LHCN-M2 (cell line): ENCODE data around the gene SMARCD2. TPM values are rescaled to one million over a fixed set of nuclear protein-coding genes. Genes with fewer than 3 reads are reported as not detected.
A peak's percentile ranks its signal among the peaks of the same experiment; 100 is the strongest.

Source experiments
- DNase-seq: peaks from one replicate; pipeline ENCODE4 v3.0.0-alpha.2; 2012; ENCODE audit warnings: low read depth
- total RNA-seq: library from RNA; depleted of rRNA; stranded (reverse); fragments of >200 nt; gene quantifications from 2 replicates; pipeline ENCODE4 v1.2.3, GENCODE V29; 2014

The SMARCD2 gene
- total RNA-seq, 1 experiment from 2014 or later = 94.3 TPM

GRCh38 chr17:63833026-63833740, 9.3 kb downstream of the SMARCD2 start:
- DNase-seq = no peak

DNA sequence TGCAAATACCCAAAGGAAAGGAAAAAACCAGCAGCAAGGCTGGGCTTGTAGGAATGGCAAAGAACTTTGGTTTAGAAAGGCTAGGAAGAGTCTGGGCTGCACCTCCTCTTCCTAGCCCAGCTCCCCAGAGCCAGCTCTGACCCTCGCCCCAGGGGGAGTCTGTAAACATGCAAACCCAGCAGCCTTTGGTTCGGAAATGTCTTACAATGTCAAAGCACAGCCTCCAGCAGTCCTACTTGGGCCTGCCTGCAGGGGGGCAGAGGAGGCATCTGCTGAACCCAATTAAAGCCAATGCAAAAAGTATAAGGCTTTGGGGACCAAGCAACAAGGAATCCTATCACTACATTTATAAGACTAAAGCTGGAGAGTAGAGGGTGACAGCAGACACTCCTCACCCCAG, 10.0 kb downstream of the SMARCD2 start:
- no peak for DNase-seq

GRCh38 chr17:63832014-63832413, 10.5 kb downstream of the SMARCD2 start:
- no peak for DNase-seq

- no peak for DNase-seq
Observed at GRCh38 chr17:63831505-63831904, 11.0 kb downstream of the SMARCD2 start.

GRCh38 chr17:63830904-63831491, 11.5 kb downstream of the SMARCD2 start:
- no peak for DNase-seq

DNA sequence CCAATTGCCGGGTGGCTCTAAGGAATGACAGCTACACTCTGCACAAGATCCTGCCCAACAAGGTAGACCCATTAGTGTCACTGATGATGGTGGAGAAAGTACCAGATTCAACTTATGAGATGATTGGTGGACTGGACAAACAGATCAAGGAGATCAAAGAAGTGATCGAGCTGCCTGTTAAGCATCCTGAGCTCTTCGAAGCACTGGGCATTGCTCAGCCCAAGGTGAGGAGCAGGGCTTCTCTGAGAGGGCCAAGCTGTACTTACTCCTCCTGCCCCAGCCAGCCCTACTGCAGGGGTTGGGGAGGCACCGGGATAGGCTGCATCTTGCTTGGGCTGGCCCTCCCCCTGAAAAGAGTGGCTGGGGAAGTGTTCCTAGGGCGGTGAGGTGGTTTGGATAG, 12.2 kb downstream of the SMARCD2 start:
- DNase-seq = no peak

- DNase-seq = no peak
Observed at GRCh38 chr17:63828936-63829335, 13.5 kb downstream of the SMARCD2 start.

DNA sequence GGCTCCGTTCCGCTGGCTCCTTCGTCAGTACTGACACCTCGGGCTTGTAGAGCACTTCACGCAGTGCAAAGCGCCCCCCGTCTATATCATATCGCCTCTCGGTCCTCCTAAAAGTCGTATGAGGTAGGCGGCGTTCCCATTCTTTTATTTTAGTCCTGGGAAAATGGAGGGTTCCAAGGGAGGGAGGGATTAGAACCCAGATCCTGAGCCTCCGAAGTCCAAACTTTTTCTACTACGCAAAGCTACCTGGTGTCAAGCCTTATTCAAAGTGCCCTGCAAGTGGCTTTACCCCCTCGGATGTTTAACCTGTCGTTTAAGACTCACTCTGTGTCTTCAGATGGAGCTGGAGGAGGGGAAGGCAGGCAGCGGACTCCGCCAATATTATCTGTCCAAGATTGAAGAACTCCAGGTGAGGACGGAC, 14.7 kb downstream of the SMARCD2 start:
- no peak for DNase-seq

GRCh38 chr17:63827002-63827800, 15.3 kb downstream of the SMARCD2 start, which contains the start of the genes FTSJ3 and PSMC5:
Gene FTSJ3 (minus strand): TSS chr17:63827663. CDS start chr17:63826902, 761 bp downstream.
Gene PSMC5 (plus strand): TSS chr17:63827431. CDS start chr17:63827491, 60 bp downstream.
- DNase-seq = peak; percentile 93

DNA sequence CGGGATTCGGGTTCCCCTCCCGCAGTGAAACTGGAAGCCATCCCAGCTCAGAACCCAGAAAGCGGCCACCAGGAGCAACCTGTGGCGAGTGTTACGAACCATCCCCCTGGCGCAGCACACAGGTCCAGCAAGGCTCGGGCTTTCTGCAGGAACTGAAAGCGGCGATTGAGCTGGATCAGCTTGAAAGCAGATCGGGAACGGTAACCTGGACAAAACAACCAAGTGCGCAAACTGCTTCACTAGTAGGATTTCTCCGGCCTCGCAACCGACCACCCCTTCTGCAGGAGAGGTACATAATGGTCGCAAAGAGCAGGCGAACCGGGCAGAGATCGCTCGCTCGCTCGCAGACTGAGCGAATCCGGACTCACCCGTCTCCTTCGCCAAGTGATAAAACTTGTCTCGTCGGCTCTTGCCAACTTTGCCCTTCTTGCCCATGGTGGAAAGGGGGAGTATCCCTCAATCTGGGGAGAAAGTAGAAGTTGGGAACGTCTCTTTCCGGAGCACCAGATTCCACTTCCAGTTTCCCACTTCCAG, 15.9 kb downstream of the SMARCD2 start:
- DNase-seq = peak; percentile 15

DNA sequence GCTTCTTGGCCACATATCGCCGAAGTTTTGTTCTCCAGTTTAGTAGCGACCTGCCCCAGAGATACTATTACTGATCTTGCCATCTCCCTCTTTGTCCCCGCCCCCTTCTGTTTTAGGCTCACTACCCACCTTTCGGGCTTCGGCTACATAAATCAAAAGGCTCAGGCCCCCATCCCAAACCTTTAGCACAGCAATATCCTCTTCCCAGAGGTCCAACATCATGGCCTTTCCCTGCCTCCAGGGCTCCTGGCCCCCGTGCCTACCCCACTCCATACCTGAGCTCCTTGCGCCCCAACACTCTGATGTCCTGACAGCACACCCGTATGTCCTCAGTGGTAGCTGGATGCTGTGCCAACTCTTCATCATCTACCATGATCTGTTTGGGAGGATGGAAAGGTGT, 18.1 kb downstream of the SMARCD2 start:
- DNase-seq = no peak

GRCh38 chr17:63823659-63824331, 18.7 kb downstream of the SMARCD2 start:
- DNase-seq = no peak

DNA sequence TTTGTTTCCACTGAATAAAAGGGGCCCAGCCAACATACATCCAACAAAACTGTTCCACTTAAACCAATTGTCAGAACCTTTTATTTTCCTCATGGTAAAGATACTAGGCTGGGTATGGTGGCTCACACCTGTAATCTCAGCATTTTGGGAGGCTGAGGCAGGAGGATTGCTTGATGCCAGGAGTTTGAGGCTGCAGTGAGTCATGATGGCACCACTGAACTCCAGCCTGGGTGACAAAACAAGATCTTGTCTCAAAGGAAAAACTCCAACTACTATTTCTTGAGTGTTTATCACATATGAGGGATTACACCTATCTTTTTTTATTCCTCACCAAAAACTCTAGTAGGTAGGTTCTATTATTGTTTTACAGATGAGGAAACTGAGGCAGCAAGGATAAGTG, 19.9 kb downstream of the SMARCD2 start:
- DNase-seq = no peak

GRCh38 chr17:63821804-63822203, 20.7 kb downstream of the SMARCD2 start:
- no peak for DNase-seq

GRCh38 chr17:63820963-63821561, 21.4 kb downstream of the SMARCD2 start:
- no peak for DNase-seq

- no peak for DNase-seq
Observed at GRCh38 chr17:63819585-63820537, 22.6 kb downstream of the SMARCD2 start.

GRCh38 chr17:63819131-63819530, 23.4 kb downstream of the SMARCD2 start:
- DNase-seq = no peak

GRCh38 chr17:63817736-63818385, 24.6 kb downstream of the SMARCD2 start:
- DNase-seq = no peak

DNA sequence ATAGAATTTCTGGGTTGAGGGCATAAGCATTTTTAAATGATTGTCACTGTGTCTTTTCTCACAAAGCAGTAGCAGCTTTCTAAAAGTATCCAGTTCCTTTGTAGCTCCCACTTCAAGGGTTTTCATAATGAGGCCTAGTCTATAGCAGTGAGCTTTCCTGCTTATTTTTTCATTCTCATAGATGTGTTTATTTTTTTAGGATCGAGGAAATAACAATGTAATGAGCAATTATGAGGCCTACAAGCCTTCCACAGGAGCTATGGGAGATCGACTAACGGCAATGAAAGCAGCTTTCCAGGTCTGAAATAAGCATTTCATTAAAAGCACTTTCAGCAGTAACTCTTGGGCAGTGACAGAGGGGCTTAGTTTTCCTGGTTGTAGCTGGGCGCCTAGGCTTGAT, 25.8 kb downstream of the SMARCD2 start:
- no peak for DNase-seq
